ENCODE measurements around the gene CYSRT1.
"Not testable (repeated sequence)": the region's sequence is repeated elsewhere in the genome, so short reads cannot be mapped to it uniquely, and the experiment has no call there.

CYSRT1 gene

GRCh38 chr9:137253717-137254623, 29.0 kb downstream of the CYSRT1 start:
- DNase-seq: no peak

- peak; percentile 82 for DNase-seq
Measured at GRCh38 chr9:137254624-137255447, 29.9 kb downstream of the CYSRT1 start, which contains the start of gene NELFB. NELFB (plus strand) TSS chr9:137255327.

DNA sequence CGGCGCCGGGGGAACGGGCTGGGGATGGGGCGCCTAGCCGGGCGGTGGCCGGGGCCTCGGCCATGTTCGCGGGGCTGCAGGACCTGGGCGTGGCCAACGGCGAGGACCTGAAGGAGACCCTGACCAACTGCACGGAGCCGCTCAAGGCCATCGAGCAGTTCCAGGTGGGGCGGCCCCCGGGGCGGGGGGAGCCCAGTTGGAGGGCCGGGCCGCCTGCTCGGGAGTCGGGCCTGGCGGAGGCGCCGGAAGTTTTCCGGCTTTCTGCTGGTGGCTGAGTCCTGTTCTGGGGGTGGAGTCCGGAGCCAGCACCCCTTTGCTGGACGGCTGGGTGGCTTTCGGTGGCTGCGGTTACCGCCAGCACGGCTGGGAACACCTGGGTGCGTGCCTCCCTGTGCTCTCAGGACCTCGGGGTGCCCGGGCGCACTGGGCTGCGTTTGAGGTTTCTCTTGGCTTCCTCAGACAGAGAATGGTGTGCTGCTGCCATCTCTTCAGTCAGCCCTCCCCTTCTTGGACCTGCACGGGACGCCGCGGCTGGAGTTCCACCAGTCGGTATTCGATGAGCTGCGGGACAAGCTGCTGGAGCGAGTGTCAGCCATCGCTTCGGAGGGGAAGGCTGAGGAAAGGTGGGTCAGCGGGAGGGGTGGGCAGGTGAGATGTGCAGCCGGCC, 30.6 kb downstream of the CYSRT1 start:
- peak; percentile 28 for DNase-seq

DNA sequence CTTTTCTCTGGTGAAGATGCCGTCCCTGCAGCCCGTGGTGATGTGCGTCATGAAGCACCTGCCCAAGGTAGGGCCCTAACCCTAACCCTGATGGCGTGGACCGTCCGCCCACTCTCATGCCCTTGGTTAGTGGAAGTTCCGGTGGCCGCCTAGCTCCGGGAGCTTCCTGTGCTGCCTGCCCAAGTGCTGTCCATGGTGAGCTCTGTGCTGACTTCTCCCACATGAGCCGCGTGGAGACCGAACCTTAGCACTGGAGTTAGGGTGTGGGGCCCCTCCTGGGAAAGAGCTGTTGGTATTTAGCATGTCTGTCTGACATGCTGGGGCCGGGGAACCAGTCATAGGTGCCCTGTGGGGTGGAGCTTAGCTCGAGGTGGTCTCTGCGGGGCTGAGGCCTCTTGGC, 31.4 kb downstream of the CYSRT1 start:
- DNase-seq: no peak

GRCh38 chr9:137256856-137257255, 31.9 kb downstream of the CYSRT1 start:
- no peak for DNase-seq

DNA sequence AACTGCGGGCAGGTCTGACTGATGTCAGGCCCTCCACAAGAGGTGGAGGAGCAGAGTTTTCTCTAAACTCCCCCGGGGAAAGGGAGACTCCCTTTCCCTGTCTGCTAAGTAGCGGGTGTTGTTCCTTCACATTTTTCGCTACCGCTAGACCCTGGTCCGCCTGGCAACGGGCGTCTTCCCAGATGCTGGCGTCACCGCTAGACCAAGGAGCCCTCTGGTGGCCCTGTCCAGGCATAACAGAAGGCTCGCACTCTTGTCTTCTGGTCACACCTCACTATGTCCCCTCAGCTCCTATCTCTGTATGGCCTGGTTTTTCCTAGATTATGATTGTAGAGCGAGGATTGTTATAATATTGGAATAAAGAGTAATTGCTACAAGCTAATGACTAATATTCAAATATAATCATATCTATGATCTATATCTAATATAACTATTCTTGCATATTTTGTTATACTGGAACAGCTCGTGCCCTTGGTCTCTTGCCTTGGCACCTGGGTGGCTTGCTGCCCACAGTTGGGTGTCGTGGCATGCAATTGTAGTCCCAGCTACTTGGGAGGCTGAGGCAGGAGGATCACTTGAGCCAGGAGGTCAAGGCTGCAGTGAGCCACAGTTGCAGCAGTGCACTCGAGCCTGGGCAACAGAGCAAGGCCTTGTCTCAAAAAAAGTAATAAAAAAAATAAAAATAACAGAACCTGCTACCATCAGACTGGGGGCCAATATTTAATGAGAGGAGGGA, 37.4 kb downstream of the CYSRT1 start:
- DNase-seq: not testable (repeated sequence)

DNA sequence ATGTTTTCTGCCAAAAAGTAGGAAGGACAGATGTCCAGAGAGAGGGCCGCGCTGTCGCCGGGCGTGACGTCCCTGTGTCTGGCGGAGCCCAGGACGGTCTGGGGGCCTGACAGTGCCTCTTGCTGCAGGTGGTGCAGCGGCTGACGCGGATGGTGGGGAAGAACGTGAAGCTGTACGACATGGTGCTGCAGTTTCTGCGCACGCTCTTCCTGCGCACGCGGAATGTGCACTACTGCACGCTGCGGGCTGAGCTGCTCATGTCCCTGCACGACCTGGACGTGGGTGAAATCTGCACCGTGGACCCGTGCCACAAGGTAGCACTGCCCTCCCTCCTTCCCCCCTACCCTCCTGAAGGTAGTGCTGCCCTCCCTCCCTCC, 37.9 kb downstream of the CYSRT1 start:
- DNase-seq: no peak

GRCh38 chr9:137263506-137263905, 38.5 kb downstream of the CYSRT1 start:
- no peak for DNase-seq

GRCh38 chr9:137264067-137264466, 39.1 kb downstream of the CYSRT1 start:
- DNase-seq: no peak

DNA sequence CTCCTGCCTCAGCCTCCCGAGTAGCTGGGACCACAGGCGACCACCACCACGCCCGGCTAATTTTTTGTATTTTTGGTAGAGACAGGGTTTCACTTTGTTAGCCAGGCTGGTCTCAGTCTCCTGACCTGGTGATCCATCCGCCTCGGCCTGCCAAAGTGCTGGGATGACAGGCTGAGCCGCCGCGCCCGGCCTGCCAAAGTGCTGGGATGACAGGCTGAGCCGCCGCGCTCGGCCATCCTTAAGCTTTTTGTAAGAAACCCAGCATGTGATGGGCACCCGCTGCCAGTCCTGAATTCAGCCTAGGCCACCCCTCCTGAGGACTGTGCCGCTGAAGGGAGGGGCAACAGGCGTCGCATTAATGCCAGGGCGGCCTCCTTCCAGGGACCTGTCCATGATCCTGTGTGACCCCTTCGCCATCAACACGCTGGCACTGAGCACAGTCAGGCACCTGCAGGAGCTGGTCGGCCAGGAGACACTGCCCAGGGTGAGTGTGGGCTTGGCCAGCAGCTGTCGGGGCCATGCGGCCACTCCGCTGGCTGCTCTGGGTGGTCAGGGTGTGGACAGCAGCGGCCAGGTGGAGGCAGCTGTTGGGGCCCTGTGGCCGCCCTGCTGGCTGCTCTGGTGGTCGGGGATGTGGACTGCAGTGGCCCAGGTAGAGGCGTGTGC, 40.7 kb downstream of the CYSRT1 start:
- DNase-seq: no peak

GRCh38 chr9:137266162-137266527, 41.2 kb downstream of the CYSRT1 start:
- DNase-seq: no peak

- DNase-seq: no peak
Measured at GRCh38 chr9:137266585-137267453, 41.8 kb downstream of the CYSRT1 start.

- DNase-seq: no peak
Measured at GRCh38 chr9:137267933-137268355, 43.0 kb downstream of the CYSRT1 start.

GRCh38 chr9:137268538-137269201, 43.7 kb downstream of the CYSRT1 start:
- DNase-seq: no peak

DNA sequence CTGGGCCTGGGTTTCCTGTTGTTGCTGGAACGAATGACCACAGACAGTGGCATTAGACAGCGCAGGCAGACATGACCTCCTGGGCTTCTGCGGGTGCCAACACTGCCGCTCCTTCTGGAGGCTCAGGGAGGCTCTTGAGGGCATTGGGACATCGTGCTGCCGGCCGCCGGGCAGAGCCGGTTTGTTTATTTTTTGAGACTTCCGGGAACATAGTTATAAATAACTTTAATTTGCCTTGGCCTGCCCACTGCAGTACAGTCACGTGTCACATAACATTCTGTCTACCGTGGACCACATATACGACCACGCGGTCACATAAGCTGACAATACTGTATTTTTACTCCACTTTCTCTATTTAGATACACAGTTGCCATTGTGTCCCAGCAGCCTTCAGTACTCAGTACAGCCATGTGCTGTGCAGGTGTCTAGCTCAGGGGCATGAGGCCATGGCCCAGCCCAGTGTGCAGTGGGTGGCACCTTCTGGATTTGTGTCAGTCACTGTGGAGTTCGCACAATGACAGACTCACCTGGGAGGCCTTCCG, 44.3 kb downstream of the CYSRT1 start:
- no peak for DNase-seq

- DNase-seq: no peak
Measured at GRCh38 chr9:137270929-137271695, 46.1 kb downstream of the CYSRT1 start.

DNA sequence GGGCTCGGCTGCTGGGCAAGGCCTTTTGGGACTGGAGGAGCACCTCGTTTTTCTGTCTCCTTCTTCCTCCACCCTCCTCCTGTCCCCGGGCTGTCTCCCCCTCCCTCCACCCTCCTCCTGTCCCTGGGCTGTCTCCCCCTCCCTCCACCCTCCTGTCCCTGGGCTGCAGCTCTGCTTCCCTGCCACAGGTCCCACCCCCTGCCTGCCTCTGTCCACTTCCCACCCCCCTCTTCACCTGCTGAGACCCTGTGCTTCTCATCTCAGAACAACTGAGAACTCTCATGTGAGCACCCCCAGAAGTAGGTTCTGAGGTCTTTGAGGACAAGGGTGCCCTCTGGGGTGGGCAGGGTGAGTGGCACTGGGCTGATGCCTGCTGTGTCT, 46.7 kb downstream of the CYSRT1 start:
- no peak for DNase-seq

- no peak for DNase-seq
Measured at GRCh38 chr9:137272241-137273094, 47.5 kb downstream of the CYSRT1 start.
